GF-D8 (cell line): ENCODE data around the gene CARD8.

Source experiments
- DNase-seq: peaks from one replicate; lab custom pipeline; 2025; lab: John Stamatoyannopoulos, UW

The CARD8 gene

GRCh38 chr19:48206397-48207093 is 49.2 kb downstream of the CARD8 start:
- no peak for DNase-seq

DNA sequence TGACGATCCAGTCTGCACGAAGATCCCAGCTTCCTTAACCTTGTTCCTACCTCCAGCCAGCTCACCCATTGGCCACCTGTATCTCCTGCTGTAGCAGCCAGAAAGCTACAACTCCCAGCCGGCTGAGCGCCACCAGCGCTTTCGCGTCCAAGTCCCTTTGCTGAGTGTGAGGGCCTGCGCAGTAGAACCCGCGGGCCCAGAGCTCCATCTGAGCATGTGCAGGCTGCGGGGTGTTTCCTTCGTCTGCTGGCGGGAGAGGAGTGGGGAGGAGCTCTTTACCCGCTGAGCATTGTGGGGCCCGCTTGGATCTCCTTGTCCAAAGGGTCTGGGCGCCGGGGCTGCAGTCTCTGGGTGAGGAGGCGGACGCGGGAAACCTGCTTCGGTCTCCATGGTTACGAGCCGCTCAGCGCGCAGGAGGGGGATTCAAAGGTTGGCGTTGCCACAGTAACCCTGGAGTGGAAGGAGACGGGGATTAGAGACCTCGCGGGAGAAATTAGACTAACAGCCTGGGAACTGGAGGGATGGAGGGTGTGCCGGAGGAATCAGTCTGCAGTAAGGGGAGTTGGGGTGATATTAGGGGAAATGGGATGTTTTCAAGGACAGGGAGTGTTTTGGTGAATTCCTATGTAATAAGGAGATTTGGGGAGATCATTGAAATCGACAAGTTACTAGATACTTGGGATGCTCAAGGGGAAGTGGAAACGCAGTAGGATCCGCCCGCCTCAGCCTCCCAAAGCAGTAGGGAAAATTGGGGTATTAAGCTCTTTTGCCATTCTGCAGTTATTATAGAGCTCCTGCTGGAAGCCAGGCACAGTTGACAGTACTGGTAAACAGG is 51.7 kb downstream of the CARD8 start:
- DNase-seq: peak; percentile 88

DNA sequence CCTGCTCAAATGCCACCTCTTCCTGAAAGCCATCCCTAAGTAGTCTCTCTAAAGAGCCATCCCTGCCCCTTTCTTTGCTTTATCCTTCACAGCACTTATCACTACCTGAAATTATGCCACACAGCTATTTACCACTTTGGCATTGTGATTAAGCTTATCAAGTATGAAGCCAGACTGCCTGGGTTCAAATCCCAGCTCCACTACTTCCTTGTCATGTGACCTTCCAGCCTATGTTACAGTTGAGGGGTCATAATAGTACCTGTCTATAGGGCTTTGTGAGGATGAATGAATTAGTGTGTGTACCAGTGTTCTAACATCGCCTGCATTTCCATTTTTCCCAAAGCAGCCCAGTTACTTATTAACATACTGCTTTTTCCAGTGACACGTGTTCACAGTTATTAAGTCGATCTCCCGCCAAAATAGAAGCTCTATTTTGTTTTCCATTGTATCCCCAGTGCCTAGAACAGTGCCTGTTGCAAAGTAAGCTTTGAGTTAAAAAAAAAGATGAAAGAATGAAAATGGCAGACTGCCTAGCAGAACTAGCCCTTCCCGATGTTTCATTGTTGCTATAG is 52.4 kb downstream of the CARD8 start:
- DNase-seq: no peak

DNA sequence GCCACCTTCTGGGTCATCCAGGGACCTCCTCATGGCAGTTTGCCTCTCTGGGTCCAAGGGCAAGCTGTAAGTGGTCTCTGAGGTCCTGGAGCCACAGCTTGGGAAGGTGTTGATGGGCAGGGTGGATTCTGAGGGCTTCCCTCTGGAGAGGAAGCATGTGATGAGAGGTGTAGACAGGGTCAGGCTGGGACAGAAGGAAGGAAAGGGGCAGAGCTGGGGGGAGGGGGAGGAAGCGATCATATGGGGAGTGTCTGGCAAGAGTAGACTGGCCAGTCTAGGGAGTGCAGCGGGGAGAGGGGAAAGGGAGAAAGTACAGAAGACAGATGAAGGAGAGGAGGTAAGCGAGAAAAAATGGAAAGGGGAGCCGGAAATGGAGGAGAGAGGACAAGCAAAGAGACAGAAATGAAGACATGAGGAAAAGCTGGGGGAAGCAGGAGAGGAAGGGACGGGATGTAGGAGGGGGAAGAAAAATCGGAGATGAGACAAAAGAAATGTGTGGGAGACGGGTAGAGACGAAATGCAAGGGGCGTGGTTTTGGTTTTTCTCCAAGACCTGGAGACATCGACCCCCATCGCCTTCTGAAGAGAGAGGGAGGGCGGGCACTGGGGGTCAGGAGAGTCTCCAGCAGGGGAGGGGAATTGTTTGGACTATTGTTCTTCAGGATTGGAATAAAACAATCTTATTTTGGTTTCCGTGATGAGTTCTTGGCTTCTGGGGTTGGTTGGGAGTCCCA is 58.6 kb downstream of the CARD8 start:
- DNase-seq: no peak

- DNase-seq: no peak
Observed at GRCh38 chr19:48196321-48196763, 59.4 kb downstream of the CARD8 start.

- DNase-seq: no peak
Observed at GRCh38 chr19:48194844-48195830, 60.6 kb downstream of the CARD8 start.

- DNase-seq: no peak
Observed at GRCh38 chr19:48194041-48194843, 61.5 kb downstream of the CARD8 start.

DNA sequence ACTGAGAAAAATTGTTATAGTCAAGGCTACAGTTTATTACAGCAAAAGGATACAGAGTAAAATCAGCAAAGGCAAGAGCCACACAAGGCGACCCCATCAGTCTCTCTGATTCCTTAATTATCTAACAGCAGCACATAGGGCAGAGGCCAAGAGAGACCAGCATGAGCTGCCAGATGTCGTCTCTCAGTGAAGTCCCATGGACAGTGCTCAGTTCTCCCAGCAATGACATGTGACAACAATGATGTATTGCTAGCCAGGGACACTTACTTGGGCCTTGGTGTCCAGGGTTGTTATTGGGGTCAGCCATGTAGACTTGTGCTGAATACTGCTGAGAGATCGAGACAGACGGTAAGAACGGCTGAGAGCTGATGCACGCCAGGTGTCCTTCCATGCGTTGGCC is 63.0 kb downstream of the CARD8 start:
- no peak for DNase-seq

GRCh38 chr19:48190885-48191284 is 64.8 kb downstream of the CARD8 start:
- no peak for DNase-seq

DNA sequence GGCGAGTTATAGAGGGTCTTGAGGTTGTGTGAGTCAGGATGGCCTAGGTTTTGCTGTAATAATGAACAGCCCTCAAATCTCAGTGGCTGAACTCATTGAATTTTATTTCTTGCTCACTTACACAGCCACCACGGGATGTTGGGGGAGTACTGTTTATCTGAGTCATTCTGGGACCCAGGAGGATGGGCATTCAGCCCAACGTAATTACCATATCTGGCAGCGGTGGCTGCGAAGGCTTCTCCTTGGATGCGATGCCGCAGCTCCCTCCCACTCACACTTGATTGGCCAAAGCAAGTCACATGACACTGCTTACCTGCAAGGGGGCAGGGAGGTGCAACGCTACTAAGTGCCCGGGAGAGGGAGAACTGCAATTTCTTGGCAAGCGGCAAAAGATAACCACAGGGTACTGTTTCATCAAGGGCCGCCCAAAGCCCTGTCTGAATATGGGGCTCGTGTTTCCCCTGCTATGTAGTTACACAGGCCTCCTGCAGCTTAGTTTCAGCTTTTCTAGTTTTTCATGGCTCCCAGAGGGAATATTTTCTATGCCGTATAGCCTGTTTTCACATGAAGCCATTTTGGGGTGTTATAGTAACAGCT is 65.3 kb downstream of the CARD8 start:
- DNase-seq: no peak

DNA sequence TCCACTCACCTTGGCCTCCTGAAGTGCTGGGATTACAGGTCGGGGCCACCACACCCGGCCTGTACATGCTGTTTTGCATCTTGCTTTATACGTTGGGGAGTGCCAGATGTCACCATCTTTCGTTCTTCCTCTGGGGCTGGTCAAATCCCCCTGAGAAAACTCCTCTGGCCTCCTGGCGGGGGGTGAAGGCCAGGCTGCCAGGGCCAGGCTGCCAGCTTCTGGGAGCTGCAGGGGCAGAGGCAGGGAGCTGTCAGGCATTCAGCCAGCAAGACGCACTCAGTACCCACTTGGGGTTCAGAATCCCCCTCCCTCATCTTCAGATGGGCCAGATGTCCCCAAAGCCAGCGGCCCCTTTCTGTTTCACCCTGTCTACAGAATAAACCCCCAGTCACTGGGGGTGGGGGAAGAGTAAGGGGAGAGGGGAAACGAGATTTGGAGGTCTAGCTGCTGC is 69.1 kb downstream of the CARD8 start:
- no peak for DNase-seq

GRCh38 chr19:48186015-48186414 is 69.7 kb downstream of the CARD8 start:
- no peak for DNase-seq

DNA sequence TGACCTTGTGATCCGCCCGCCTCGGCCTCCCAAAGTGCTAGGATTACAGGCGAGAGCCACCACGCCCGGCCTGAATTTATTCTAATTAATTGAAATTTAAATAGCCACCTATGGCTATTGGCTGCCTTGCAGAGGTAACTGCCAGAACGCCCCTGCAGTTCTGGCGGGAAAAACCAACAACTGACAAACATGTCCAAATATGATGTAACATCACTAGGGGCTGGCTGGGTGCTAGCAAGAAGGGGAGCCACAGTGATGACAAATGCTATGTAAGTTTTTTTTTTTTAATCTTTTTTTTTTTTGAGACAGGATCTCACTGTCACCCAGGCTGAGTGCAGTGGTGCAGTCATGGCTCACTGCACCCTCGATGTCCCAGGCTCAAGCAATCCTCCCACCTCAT is 72.4 kb downstream of the CARD8 start:
- DNase-seq: no peak

DNA sequence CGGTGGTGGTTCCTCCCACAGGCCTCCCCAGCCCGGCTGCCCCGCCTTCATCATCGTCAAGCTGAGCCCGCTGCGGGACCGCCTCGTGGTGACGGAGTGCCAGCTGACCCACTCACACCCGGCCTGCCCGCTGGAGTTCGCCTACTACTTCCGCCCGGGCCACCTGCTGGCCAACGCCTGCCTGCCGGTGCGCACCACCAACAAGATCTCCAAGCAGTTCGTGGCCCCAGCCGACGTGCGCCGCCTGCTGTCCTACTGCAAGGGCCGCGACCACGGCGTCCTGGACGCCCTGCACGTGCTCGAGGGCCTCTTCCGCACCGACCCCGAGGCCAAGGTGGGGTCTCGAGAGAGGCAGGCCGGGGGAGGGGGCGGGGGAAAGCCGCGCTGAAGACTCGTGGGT is 73.3 kb downstream of the CARD8 start:
- no peak for DNase-seq

DNA sequence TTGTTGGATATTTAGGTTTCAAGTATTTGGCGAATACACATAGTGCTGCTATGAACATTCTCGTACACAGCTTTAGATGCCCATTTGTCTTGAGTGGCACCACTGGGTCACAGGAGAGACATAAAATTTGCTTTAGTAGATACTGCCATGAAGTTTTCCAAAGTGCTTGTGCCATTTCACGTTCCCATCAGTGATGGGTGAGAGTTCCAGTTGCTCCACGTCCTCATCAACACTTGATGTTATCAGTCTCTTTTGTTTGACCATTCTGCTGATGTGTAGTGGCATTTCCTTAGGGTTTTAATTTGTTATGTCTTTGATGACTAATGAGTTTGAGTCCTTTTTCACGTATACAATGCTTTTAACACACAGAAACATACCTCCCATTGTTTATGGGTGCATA is 74.2 kb downstream of the CARD8 start:
- no peak for DNase-seq

- no peak for DNase-seq
Observed at GRCh38 chr19:48176226-48176625, 79.5 kb downstream of the CARD8 start.

- DNase-seq: no peak
Observed at GRCh38 chr19:48175578-48175977, 80.1 kb downstream of the CARD8 start.

DNA sequence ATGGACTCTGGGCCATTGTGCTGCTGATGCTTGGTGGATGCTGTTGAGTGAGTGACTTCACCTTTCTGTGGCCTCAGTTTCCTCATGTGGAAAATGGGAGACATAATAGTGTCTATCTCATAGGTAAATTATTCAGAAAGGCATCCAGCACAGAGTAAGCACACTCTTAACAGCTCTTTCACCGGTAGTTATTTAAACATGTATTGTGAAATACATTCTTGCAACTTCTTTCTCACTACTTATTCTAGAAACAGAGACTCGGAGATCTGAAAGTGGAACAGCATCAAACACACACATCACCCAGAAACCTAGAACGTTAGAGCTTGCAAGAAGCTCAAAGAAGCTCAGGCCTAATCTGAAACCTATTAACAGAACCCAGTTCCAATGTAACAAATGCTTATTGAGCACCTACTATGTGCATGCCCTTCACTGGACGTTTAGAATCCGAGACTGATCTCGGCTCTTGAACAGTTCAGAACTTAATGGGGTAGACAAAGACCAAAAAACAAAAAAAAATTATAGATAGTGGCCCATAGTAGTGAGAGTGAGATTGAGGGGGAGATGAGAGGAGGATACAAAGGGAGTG is 81.2 kb downstream of the CARD8 start:
- no peak for DNase-seq

GRCh38 chr19:48171710-48172109 is 84.0 kb downstream of the CARD8 start:
- DNase-seq: no peak
